ENCODE results near the gene CACTIN.

DNA sequence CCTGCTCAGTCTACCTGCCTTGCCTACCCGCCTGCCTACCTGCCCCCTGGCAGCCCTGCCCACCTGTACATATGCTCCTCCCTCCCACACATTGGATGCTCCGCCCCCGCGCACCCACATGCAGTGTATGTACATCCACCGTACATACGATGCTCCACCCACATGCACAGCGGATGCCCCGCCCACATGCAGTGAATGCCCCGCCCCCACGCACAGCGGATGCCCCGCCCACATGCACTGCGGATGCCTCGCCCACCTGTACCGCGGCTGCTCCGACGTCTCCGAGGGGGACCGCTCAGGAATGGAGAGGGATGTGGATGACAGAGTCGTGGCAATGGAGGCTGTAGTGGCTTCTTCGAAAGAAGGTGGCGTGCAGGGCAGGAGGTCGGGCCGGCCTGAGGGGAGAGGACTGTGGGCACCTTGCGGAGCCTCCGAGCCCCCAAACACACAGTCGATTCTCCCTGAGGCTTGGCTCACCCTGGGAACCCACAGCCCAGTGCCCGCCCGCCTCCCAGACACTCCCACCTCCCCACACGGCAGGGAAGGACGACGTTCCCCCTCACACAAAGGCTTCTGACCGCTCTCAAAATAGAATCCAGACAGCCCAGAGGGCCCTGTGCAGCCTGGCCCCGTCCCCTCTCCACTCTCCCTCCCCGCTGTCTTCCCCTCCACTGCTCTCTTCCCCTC lies 16.5 kb upstream of the CACTIN start:
- TF ChIP-seq, protein P1, sequence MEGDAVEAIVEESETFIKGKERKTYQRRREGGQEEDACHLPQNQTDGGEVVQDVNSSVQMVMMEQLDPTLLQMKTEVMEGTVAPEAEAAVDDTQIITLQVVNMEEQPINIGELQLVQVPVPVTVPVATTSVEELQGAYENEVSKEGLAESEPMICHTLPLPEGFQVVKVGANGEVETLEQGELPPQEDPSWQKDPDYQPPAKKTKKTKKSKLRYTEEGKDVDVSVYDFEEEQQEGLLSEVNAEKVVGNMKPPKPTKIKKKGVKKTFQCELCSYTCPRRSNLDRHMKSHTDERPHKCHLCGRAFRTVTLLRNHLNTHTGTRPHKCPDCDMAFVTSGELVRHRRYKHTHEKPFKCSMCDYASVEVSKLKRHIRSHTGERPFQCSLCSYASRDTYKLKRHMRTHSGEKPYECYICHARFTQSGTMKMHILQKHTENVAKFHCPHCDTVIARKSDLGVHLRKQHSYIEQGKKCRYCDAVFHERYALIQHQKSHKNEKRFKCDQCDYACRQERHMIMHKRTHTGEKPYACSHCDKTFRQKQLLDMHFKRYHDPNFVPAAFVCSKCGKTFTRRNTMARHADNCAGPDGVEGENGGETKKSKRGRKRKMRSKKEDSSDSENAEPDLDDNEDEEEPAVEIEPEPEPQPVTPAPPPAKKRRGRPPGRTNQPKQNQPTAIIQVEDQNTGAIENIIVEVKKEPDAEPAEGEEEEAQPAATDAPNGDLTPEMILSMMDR (IDR thresholded peaks at IDR 0.05; ENCODE audit: insufficient read depth, low read depth, low read length), result no peak
- TF ChIP-seq EZH2 (IDR thresholded peaks at IDR 0.05; ENCODE audit: insufficient read depth, low read length), result no peak

Measured in astrocyte (in vitro differentiated cells and primary cell).